GM10266 (cell line): ENCODE measurements around the gene NFKB1.
A peak's percentile ranks its signal among the peaks of the same experiment; 100 is the strongest.
"Not testable (repeated sequence)": the region's sequence is repeated elsewhere in the genome, so short reads cannot be mapped to it uniquely, and the experiment has no call there.

Experiments used
- DNase-seq: peaks from one replicate; pipeline ENCODE4 v3.0.0; 2012; ENCODE audit errors: extremely low spot score
- CTCF ChIP-seq: IDR thresholded peaks from 2 replicates; pipeline ENCODE4 v1.5.1; 2012; ENCODE audit warnings: mild to moderate bottlenecking, low read depth; ENCODE audit not compliant: control insufficient read depth, insufficient read depth; ENCODE audit errors: missing control alignments

Gene NFKB1

DNA sequence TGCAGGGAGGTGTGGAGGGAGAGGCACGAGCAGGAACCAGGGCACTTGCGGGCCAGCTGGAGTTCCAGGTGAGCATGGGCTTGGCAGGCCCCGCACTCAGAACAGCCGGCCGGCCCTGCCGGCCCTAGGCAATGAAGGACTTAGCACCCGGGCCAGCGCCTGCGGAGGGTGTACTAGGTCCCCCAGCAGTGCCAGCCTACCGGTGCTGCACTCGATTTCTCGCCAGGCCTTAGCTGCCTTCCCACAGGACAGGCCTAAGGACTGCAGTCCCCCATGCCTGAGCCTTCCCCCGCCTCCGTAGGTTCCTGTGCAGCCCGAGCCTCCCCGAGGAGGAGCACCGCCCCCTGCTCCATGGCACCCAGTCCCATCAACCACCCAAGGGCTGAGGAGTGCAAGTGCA, 18.0 kb upstream of the NFKB1 start:
- no peak for TF ChIP-seq CTCF
- DNase-seq: no peak

DNA sequence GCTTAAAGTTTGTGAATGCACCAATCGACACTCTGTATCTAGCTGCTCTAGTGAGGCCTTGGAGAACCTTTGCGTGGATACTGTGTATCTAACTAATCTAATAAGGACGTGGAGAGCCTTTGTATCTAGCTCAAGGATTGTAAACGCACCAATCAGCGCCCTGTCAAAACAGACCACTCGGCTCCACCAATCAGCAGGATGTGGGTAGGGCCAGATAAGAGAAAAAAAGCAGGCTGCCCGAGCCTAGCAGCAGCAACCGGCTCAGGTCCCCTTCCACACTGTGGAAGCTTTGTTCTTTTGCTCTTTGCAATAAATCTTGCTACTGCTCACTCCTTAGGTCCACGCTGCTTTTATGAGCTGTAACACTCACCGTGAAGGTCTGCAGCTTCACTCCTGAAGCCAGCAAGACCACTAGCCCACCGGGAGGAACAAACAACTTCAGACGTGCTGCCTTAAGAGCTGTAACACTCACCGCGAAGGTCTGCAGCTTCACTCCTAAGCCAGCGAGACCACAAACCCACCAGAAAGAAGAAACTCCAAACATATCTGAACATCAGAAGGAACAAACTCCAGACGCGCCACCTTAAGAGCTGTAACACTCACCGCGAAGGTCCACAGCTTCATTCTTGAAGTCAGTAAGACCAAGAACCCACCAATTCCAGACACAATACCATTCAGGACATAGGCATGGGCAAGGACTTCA, 17.0 kb upstream of the NFKB1 start:
- DNase-seq: not testable (repeated sequence)

DNA sequence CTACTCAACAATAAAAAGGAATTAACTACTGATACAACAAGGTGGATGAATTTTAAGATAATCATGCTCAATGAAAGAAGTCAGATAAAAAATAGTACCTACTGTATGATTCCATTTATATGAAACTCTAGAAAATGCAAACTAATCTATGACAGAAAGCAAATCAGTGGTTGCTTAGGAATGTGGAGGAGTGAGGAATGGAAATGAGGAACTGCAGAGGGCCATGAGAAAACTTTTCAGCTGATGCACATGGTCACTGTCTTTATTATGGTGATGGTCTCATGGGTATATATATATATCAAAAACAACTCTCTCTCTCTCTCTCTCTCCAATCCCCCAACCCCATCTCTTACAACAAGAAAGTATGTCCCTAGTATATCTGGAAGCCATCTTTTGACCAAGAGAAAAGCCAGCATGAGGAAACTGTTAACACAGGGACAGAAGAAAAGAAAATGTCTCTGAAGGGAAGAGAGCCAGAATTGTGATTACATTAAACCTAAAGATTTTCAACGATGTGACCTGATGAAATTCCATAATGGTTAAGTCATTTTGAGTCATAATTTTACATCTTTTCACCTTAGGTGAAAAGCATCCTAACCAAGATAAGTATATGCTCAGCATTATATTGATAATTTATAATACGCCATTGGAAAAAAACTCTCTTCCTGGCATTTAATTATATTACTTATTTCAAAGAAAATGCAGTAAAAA, 8.5 kb upstream of the NFKB1 start:
- DNase-seq: no peak
- no peak for TF ChIP-seq CTCF

DNA sequence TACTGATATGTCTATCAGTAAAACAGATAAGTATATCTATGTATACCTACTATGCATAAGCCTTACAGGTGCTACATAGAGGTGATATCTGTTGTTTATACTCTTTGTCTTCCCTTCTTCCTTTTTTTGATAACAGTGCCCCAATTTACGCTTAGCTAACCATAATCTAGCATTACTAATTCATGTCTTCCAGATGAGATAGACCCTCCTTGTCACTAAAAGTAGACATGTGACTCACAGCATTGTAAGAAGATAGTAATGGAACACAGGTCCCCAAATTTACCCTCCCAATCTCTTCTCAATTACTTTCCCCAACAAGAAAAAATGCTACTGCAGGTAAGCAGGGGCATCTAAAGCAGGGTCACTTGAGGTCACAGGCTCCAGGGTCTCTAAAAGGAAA, 7.9 kb upstream of the NFKB1 start:
- no peak for DNase-seq
- no peak for TF ChIP-seq CTCF

DNA sequence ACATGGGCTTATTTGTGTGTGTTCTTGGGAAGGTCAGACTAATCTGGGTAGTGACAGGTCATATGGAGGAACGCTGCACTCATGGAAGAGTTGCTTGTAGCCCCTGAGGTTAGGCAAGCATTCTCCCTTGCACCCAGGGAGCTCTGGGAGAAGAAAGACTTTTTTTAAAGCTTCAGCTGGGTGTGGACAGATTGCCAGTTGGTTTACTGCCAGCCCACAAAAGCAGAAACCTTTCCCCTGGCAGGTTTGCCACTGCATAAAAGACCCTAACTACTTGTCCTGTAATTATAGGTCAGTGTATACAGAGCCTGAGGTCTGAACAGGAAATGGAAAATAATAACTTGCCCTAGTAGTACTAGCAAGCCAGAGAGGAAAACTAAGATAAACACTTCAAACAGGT, 7.4 kb upstream of the NFKB1 start:
- TF ChIP-seq CTCF: no peak
- DNase-seq: no peak

DNA sequence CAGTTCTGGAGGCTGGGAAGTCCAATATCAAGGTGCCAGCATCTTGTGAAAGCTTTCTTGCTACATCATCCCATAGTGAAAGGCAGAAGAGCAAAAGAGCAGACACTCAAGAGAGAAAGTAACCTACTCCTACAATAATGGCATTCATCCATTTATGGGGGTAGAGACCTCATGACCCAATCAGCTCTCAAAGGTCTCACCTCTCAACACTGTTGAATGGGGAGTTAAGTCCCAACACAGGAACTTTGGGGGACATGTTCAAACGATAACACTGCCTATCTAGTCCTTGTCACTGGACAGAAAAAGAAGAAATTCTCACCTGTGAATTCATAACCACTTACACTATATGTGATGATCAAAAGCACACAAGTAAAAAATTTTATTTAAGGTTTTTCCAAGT, 6.6 kb upstream of the NFKB1 start:
- TF ChIP-seq CTCF: no peak
- no peak for DNase-seq

DNA sequence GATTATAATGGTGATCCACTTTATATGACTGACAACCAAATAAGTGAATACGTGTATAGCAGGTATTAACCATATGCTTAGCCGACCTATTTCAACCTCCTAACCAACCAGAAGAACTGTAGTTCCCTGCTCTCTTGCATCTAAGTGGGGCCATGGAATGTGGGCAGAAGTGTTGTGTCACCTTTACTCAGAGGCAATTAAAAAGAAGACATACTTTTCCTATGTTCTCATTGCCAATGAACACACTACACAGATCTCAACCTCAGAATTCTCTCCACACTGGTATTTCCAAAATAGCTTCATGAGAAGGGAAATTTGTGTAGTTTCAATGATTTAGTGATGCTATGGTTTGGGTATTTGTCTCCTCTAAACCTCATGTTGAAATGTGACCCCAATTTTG, 3.2 kb upstream of the NFKB1 start:
- no peak for TF ChIP-seq CTCF
- no peak for DNase-seq

DNA sequence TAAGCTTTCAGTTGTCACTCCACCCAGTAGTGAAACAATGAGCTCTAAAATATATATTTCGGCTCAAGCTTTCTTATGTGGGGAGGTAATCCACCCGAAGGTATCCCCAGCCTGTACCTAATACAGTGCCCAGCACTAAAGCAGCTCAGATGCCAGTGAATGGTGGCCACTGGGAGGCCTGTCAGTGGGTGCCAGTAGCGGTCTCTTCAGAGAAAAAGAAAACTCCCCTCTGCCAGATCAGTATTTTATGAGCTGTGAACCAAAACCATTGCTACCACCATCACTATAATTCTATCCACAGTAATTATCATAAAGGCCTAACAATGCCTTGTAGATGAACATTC, 835 bp upstream of the NFKB1 start:
- DNase-seq: peak; percentile 40
- no peak for TF ChIP-seq CTCF
